ENCODE measurements around the gene DNAAF8. TPM values are rescaled to one million over a fixed set of nuclear protein-coding genes. Genes with fewer than 3 reads are reported as not detected.

Gene DNAAF8
- total RNA-seq, 2 experiments from 2014 or later = 0.21 to 0.40 TPM

DNA sequence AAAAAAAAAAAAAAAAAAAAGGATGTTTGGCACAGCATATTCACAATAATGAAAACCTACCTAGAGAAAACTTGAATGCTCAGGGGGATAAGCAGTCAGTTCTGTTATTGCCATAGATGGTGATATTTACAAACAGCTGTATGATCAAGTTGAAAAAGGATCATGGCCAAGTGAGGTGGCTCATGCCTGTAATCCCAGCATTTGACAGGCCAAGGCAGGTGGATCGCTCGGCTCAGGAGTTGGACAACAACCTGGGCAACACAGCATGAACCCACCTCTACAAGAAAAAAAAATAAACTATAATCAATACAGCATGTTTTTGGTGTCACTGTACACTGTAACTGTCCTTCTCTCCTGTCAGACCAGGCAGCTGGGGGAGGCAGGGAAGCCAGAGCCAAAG is 19.3 kb upstream of the DNAAF8 start:
- ChIA-PET POLR2A (no interaction called here), CTCF (interaction anchor here (1.0 kb wide), 1 partner anchor 9 kb away, joined by 3 read pairs; no protein-coding TSS in a partner anchor)
- Mint-ChIP-seq H3K4me1 (no peaks in the 10 kb centered on the region), H3K27me3 (no peaks in the 10 kb centered on the region), H3K9me3 (no peaks in the 10 kb centered on the region), H3K27ac (no peak overlapping the region), H3K36me3 (ENCODE audit: low read depth) (peaks cover 5% of the 10 kb centered on the region), H3K4me3 (no peak overlapping the region)
- DNase-seq = no peak

DNA sequence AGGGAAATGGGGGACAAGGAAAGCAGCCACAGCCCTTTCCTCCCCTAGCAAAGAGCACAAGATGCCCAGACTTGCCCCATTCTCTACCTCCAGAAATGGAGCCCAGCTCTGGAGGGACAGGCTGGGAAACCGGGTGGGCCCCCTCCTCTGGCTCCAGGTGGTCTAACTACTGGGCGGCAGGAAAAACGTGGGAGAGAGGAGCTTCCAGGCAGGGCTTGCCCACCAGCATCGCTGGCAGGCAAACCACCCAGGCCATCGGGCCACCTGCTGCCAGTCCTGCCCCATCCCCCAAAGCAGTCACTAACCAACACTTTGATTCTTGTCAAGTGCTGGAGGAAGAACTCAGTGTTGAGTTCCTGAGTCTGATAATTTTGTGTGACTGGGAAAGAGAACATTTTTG is 15.9 kb upstream of the DNAAF8 start:
- H3K9me3 Mint-ChIP-seq = no peaks in the 10 kb centered on the region
- DNase-seq = no peak
- H3K27me3 Mint-ChIP-seq = no peaks in the 10 kb centered on the region
- ChIA-PET POLR2A (no interaction called here), CTCF (interaction anchor here (1.2 to 1.6 kb wide), 2 partner anchors 8 to 14 kb away, joined by 3 to 5 read pairs; no protein-coding TSS in a partner anchor)
- H3K36me3 Mint-ChIP-seq (ENCODE audit: low read depth) = peaks cover 2% of the 10 kb centered on the region
- H3K4me3 Mint-ChIP-seq = no peak overlapping the region
- H3K4me1 Mint-ChIP-seq = no peaks in the 10 kb centered on the region
- H3K27ac Mint-ChIP-seq = no peak overlapping the region

GRCh38 chr16:4723071-4723767 is 11.1 kb upstream of the DNAAF8 start:
- Mint-ChIP-seq H3K4me3 (no peak overlapping the region), H3K27ac (no peak overlapping the region), H3K36me3 (ENCODE audit: low read depth) (peaks cover under 1% of the 10 kb centered on the region), H3K9me3 (no peaks in the 10 kb centered on the region), H3K4me1 (no peaks in the 10 kb centered on the region), H3K27me3 (no peaks in the 10 kb centered on the region)
- ChIA-PET POLR2A (no interaction called here), CTCF (interaction anchor here (0.6 to 2.0 kb wide), 2 partner anchors 11 to 72 kb away, joined by 6 to 7 read pairs; partner anchors contain the start of genes ANKS3 and DNAAF8)
- DNase-seq = no peak

GRCh38 chr16:4724661-4725270 is 9.6 kb upstream of the DNAAF8 start:
- Mint-ChIP-seq H3K9me3 (no peaks in the 10 kb centered on the region), H3K27ac (no peak overlapping the region), H3K36me3 (ENCODE audit: low read depth) (peaks cover 4% of the 10 kb centered on the region), H3K4me1 (no peaks in the 10 kb centered on the region), H3K27me3 (no peaks in the 10 kb centered on the region), H3K4me3 (no peak overlapping the region)
- POLR2A ChIA-PET = no interaction called here
- DNase-seq = no peak
- CTCF ChIA-PET = interaction anchor here (0.6 to 2.1 kb wide), 4 partner anchors 9 to 176 kb away, joined by 3 to 7 read pairs (median 4); partner anchors contain the start of genes ANKS3 and DNAAF8

DNA sequence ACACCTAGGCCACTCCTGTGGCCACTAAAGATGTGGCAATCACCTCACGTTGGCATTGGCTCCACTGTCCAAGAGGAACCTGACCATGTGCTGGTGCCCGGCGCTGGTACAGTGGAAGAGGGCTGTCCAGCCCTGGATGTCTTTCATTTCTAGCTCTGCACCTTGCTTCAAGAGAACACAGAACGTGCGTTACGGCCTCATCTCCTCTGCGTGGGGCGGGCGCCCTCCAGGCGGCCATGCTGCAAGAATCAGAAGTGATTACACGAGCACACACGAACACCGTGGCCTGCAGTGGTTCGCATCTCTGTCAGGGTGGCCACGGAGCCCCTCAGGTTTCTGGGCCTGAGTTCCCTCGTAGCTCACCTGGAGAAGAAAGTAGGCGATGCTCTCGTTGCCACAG is 7.7 kb upstream of the DNAAF8 start:
- no peak overlapping the region for H3K4me3 Mint-ChIP-seq
- CTCF ChIA-PET = interaction anchor here (0.8 to 2.1 kb wide), 3 partner anchors 12 to 82 kb away, joined by 3 to 5 read pairs (median 3); no protein-coding TSS in a partner anchor
- H3K9me3 Mint-ChIP-seq = no peaks in the 10 kb centered on the region
- POLR2A ChIA-PET = no interaction called here
- no peak for DNase-seq
- no peaks in the 10 kb centered on the region for H3K4me1 Mint-ChIP-seq
- H3K27me3 Mint-ChIP-seq = no peaks in the 10 kb centered on the region
- peaks cover 4% of the 10 kb centered on the region for H3K36me3 Mint-ChIP-seq (ENCODE audit: low read depth)
- no peak overlapping the region for H3K27ac Mint-ChIP-seq

GRCh38 chr16:4728676-4729075 is 5.7 kb upstream of the DNAAF8 start:
- no peaks in the 10 kb centered on the region for H3K27me3 Mint-ChIP-seq
- H3K27ac Mint-ChIP-seq = peak overlapping the region; percentile 52
- H3K4me1 Mint-ChIP-seq = peaks cover 8% of the 10 kb centered on the region
- no peak overlapping the region for H3K4me3 Mint-ChIP-seq
- CTCF ChIA-PET = interaction anchor here (0.7 kb wide), 1 partner anchor 19 kb away, joined by 3 read pairs; no protein-coding TSS in a partner anchor
- DNase-seq = no peak
- peaks cover 4% of the 10 kb centered on the region for H3K36me3 Mint-ChIP-seq (ENCODE audit: low read depth)
- POLR2A ChIA-PET = no interaction called here
- H3K9me3 Mint-ChIP-seq = no peaks in the 10 kb centered on the region

DNA sequence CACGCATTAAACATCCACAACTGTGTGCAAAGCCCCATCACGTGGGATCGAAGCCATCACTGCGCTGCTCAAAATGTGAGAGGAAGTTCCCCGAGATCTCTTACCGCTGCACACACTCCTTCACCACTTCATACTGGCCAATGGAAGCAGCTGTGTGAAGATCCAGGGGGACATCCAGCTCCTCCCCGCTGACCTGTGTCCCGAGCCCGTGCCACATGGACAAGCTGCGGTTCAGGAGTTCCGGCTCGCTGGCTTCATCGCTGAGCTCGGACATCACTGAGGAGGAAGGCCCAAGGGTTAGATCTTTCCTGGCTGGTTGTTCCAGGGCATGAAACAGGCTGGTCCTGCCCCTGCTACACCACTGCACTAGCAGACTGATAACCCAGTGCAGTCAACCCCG is 4.5 kb upstream of the DNAAF8 start:
- H3K4me1 Mint-ChIP-seq = peaks cover 11% of the 10 kb centered on the region
- no peak for DNase-seq
- no peak overlapping the region for H3K27ac Mint-ChIP-seq
- ChIA-PET CTCF (interaction anchor here (0.9 kb wide), 1 partner anchor 10 kb away, joined by 3 read pairs; no protein-coding TSS in a partner anchor), POLR2A (no interaction called here)
- no peaks in the 10 kb centered on the region for H3K27me3 Mint-ChIP-seq
- H3K9me3 Mint-ChIP-seq = no peaks in the 10 kb centered on the region
- H3K36me3 Mint-ChIP-seq (ENCODE audit: low read depth) = peaks cover 4% of the 10 kb centered on the region
- no peak overlapping the region for H3K4me3 Mint-ChIP-seq

- Mint-ChIP-seq H3K27me3 (no peaks in the 10 kb centered on the region), H3K4me3 (peak overlapping the region; percentile 81), H3K27ac (peak overlapping the region; percentile 76), H3K36me3 (ENCODE audit: low read depth) (peaks cover 4% of the 10 kb centered on the region), H3K4me1 (peaks cover 17% of the 10 kb centered on the region), H3K9me3 (no peaks in the 10 kb centered on the region)
- no peak for DNase-seq
- POLR2A ChIA-PET = no interaction called here
- CTCF ChIA-PET = interaction anchor here (0.6 to 1.7 kb wide), 4 partner anchors 9 to 228 kb away, joined by 3 to 7 read pairs (median 5); partner anchors contain the start of gene NUDT16L1
Measured at GRCh38 chr16:4733211-4733742, 1.1 kb upstream of the DNAAF8 start.

DNA sequence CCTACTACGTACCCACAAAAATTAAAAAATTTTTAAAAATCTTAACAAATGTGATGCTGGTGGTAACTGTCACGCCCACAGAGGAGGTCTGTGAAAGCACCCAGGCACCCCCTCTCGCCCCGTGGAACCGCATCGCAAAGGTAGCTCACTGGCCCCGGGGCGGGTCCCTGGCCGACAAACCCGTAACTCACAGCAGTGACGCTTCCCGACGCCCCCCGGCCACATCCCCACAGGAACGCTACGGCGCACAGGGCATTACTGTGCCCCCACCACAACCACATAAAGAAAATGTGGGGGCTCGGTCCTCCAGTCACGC is 632 bp upstream of the DNAAF8 start:
- no peaks in the 10 kb centered on the region for H3K27me3 Mint-ChIP-seq
- DNase-seq = no peak
- POLR2A ChIA-PET = interaction anchor here (0.6 kb wide), 1 partner anchor 69 kb away, joined by 4 read pairs; no protein-coding TSS in a partner anchor
- peaks cover 2% of the 10 kb centered on the region for H3K36me3 Mint-ChIP-seq (ENCODE audit: low read depth)
- H3K4me3 Mint-ChIP-seq = peak overlapping the region; percentile 81
- CTCF ChIA-PET = interaction anchor here (0.6 to 1.7 kb wide), 9 partner anchors 10 to 228 kb away, joined by 3 to 7 read pairs (median 4); partner anchors contain the start of genes MGRN1 and NUDT16L1
- H3K4me1 Mint-ChIP-seq = peaks cover 17% of the 10 kb centered on the region
- no peaks in the 10 kb centered on the region for H3K9me3 Mint-ChIP-seq
- H3K27ac Mint-ChIP-seq = peak overlapping the region; percentile 76

DNA sequence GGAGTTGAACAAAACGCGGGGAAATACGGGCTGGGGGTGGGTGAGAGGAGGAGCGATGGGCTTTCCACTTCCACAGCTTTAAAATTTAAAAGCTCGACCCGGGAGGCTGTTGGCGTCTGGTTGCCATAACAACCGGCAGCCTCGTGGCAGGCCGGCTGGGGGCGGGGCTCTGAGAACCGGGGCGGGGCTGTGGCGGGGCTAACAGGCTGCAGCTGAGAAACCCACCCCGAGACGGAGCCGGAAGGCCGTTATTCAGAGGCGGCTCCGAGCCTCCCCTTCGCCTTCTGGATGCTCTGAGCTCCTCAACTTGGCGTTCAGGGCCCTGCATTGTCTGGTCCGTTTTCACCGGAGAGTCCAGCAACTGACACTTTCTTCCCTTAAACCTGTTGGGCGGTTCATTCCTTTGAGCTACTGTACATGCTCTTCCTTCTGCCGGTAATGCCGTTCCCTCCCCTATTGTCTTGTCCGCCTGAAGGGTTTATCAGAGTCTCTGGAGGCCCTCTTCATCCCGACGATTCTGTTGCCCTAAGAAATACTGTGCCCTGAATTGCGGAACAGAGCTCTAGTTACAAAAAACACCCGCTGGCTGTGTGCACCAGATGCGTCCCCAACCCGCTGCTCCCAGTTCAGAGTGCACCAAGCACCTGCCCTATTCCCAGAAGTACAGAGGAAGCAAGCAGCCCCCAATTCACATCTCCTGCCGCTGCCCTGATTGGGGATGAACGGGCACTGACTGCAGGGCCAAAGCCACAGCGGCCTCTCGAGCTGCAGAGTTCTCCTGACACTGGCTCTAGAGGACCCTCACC is 596 bp downstream of the DNAAF8 start:
- H3K9me3 Mint-ChIP-seq = no peaks in the 10 kb centered on the region
- H3K36me3 Mint-ChIP-seq (ENCODE audit: low read depth) = no peaks in the 10 kb centered on the region
- ChIA-PET POLR2A (interaction anchor here (0.5 to 1.1 kb wide), 2 partner anchors 34 to 351 kb away, joined by 3 read pairs; no protein-coding TSS in a partner anchor), CTCF (interaction anchor here (0.7 to 1.7 kb wide), 16 partner anchors 11 to 481 kb away, joined by 3 to 7 read pairs (median 3); partner anchors contain the start of genes MGRN1 and NUDT16L1)
- peaks cover 17% of the 10 kb centered on the region for H3K4me1 Mint-ChIP-seq
- H3K4me3 Mint-ChIP-seq = peak overlapping the region; percentile 81
- peak; percentile 95 for DNase-seq
- H3K27ac Mint-ChIP-seq = peak overlapping the region; percentile 85
- H3K27me3 Mint-ChIP-seq = no peaks in the 10 kb centered on the region

GRCh38 chr16:4736546-4736945 is 2.2 kb downstream of the DNAAF8 start:
- no peak for DNase-seq
- no peaks in the 10 kb centered on the region for H3K36me3 Mint-ChIP-seq (ENCODE audit: low read depth)
- ChIA-PET POLR2A (no interaction called here), CTCF (interaction anchor here (1.4 kb wide), 1 partner anchor 32 kb away, joined by 3 read pairs; no protein-coding TSS in a partner anchor)
- no peaks in the 10 kb centered on the region for H3K27me3 Mint-ChIP-seq
- peaks cover 17% of the 10 kb centered on the region for H3K4me1 Mint-ChIP-seq
- H3K4me3 Mint-ChIP-seq = no peak overlapping the region
- H3K9me3 Mint-ChIP-seq = no peaks in the 10 kb centered on the region
- H3K27ac Mint-ChIP-seq = no peak overlapping the region

DNA sequence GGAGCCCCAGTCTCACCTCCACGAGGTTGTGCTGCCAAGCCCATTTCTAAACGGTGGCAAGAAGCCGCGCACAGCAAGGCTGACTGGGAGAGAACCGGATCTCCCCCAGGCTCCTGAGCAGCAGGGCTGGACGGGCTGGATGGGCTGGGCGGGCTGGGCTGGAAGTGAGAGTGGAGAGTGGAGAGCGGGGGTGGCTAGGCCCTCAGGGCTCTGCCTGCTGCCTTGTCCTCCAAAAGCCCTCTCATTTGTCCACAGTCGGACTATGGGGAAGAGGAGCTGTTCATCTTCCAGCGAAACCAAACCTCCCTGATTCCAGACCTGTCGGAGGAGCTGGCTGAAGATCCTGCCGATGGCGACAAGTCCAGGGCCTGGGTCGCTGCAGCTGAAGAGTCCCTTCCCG is 3.2 kb downstream of the DNAAF8 start:
- peaks cover 17% of the 10 kb centered on the region for H3K4me1 Mint-ChIP-seq
- CTCF ChIA-PET = interaction anchor here (0.6 to 1.4 kb wide), 2 partner anchors 31 to 119 kb away, joined by 3 to 5 read pairs; no protein-coding TSS in a partner anchor
- H3K36me3 Mint-ChIP-seq (ENCODE audit: low read depth) = no peaks in the 10 kb centered on the region
- POLR2A ChIA-PET = no interaction called here
- H3K9me3 Mint-ChIP-seq = no peaks in the 10 kb centered on the region
- no peak overlapping the region for H3K4me3 Mint-ChIP-seq
- H3K27ac Mint-ChIP-seq = no peak overlapping the region
- no peaks in the 10 kb centered on the region for H3K27me3 Mint-ChIP-seq
- no peak for DNase-seq

Measured in activated CD4-positive, alpha-beta T cell treated with anti-CD3 and anti-CD28 coated beads, Interleukin-2, amount 10 ng/mL, durations not matched to agents 7 days and 5 days (primary cell).